Measurements from ENCODE around the gene NTNG1.
"Not testable (repeated sequence)": the region's sequence is repeated elsewhere in the genome, so short reads cannot be mapped to it uniquely, and the experiment has no call there.

NTNG1 gene

DNA sequence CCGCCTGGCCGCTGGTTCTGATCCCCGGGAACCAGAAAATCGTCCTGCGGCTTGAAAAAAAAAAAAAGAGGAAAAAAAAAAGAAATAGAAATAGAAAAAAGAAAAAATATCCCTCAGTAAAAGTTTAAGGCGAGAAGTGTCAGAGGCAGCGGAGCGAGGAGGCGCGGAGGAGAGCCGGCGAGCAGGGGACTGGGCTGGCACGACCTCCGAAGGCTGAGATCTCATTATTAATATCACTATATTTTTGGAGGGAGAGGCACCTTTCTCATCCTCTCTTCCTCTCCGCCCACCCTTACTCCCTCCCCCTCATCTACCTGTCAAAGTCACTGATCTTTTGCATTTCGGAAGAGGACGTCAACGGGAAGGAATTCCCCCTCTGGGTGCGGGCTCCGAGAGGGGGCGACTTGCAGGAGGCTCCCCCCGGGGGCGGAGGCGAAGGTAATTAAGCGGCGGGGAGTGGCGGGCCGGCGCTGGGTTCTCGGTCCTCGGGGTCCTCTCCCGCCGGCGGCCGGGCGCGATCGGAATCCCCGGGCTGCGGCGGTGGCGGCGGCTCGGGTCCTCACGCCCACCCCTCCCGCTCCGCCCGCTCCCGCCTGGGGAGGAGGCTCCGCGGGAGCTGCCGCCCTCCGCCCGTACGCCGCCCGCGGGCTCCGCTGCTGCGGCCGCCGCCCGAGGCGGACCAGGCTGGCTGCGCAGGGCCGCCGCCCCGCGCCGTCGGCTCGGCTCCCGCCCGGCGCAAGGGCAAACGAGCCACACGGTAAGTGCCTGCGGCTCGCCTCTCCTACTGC lies at the start of gene NTNG1:
Gene NTNG1, plus strand, starts transcription at position 337 of the 788 bp plus-strand sequence.
- Histone ChIP-seq H3K9ac (no peak within 1 kb of the TSS), H2AFZ (ENCODE audit: low read depth) (peak within 1 kb of the TSS; percentile 66; the same call in 1 of the 2 replicates), H3K36me3 (ENCODE audit: insufficient read depth) (no peaks in the 10 kb centered on the region), H3K27me3 (ENCODE audit: insufficient read depth, low read depth) (no peaks in the 10 kb centered on the region), H3K79me2 (ENCODE audit: insufficient read depth, low read depth) (no peaks in the 10 kb centered on the region), H3K27ac (no peak within 1 kb of the TSS), H3K4me1 (ENCODE audit: low read depth, poor library complexity, severe bottlenecking) (no peaks in the 10 kb centered on the region), H4K20me1 (ENCODE audit: insufficient read depth) (no peaks in the 10 kb centered on the region), H3K4me3 (IDR thresholded peaks at IDR 0.05; ENCODE audit: insufficient read depth, low read depth, low read length) (no peak within 1 kb of the TSS), H3K4me2 (peak within 1 kb of the TSS; percentile 57)
- TF ChIP-seq, protein P1, sequence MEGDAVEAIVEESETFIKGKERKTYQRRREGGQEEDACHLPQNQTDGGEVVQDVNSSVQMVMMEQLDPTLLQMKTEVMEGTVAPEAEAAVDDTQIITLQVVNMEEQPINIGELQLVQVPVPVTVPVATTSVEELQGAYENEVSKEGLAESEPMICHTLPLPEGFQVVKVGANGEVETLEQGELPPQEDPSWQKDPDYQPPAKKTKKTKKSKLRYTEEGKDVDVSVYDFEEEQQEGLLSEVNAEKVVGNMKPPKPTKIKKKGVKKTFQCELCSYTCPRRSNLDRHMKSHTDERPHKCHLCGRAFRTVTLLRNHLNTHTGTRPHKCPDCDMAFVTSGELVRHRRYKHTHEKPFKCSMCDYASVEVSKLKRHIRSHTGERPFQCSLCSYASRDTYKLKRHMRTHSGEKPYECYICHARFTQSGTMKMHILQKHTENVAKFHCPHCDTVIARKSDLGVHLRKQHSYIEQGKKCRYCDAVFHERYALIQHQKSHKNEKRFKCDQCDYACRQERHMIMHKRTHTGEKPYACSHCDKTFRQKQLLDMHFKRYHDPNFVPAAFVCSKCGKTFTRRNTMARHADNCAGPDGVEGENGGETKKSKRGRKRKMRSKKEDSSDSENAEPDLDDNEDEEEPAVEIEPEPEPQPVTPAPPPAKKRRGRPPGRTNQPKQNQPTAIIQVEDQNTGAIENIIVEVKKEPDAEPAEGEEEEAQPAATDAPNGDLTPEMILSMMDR (conservative IDR thresholded peaks at IDR 0.05; ENCODE audit: low read depth, low read length) = no peak

DNA sequence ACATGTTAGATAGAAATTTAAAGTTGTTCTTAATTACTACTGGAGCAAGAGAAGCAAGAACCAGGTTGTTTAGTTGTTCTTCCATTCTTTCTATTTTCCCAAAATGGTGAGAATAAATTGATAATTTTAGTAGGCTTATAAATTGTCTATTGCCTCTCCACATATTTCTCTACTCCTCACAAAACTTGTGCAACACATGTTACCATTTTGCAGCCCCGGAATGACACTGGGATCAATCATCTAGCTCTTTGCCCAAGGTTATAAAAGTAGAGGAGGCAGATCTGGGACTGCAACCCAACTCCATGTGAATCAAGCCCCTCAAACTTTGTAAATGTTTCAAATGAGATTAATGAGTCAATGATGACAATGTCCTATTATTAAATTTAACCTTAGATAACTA lies 49.4 kb upstream of the NTNG1 start:
- H3K36me3 ChIP-seq (ENCODE audit: insufficient read depth) = no peaks in the 10 kb centered on the region
- H3K4me2 ChIP-seq = no peak overlapping the region
- no peaks in the 10 kb centered on the region for H3K4me1 ChIP-seq (ENCODE audit: low read depth, poor library complexity, severe bottlenecking)
- TF ChIP-seq, protein P1 (conservative IDR thresholded peaks at IDR 0.05; ENCODE audit: low read depth, low read length) = no peak
- H4K20me1 ChIP-seq (ENCODE audit: insufficient read depth) = no peaks in the 10 kb centered on the region
- no peak overlapping the region for H3K4me3 ChIP-seq (IDR thresholded peaks at IDR 0.05; ENCODE audit: insufficient read depth, low read depth, low read length)
- H3K79me2 ChIP-seq (ENCODE audit: insufficient read depth, low read depth) = no peaks in the 10 kb centered on the region
- H3K27ac ChIP-seq = no peak overlapping the region
- H2AFZ ChIP-seq (ENCODE audit: low read depth) = no peak overlapping the region
- H3K27me3 ChIP-seq (ENCODE audit: insufficient read depth, low read depth) = no peaks in the 10 kb centered on the region
- no peak overlapping the region for H3K9ac ChIP-seq

DNA sequence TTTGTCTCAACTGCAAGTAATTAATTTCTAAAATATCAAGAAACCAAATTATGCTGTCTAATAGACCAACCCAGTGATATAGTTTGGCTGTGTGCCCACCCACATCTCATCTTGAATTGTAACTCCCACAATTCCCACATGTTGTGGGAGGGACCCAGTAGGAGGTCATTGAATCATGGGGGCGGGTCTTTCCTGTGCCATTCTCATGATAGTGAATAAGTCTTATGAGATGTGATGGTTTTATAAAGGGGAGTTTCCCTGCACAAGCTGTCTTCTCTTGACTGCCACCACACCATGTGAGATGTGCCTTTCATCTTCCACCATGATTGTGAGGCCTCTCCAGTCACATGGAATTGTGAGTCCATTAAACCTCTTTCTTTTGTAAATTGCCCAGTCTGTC lies 47.4 kb upstream of the NTNG1 start:
- H3K79me2 ChIP-seq (ENCODE audit: insufficient read depth, low read depth); H3K4me3 ChIP-seq (IDR thresholded peaks at IDR 0.05; ENCODE audit: insufficient read depth, low read depth, low read length); H3K27ac ChIP-seq; H4K20me1 ChIP-seq (ENCODE audit: insufficient read depth); H3K9ac ChIP-seq; H3K4me2 ChIP-seq; H2AFZ ChIP-seq (ENCODE audit: low read depth); H3K36me3 ChIP-seq (ENCODE audit: insufficient read depth); H3K4me1 ChIP-seq (ENCODE audit: low read depth, poor library complexity, severe bottlenecking); H3K27me3 ChIP-seq (ENCODE audit: insufficient read depth, low read depth): not testable (repeated sequence)

DNA sequence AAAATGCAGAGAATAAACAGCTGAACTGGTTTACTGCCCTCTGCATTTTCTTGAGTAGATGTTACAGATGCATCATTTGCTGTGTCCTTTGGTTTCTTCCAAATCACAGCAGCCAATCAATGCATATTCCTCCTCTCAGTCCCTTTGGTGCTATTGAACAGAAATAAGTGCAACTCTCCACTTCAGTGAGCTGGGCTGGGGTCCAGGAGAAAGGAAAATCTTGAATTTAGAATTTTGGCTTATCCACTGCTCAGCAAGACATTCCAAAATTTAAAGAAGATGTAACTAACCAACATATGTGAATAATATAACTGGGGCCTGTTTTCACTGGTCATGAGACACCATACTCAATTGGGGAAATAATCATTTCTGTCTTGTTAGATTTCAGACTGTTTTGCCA lies 45.2 kb upstream of the NTNG1 start:
- H3K4me3 ChIP-seq (IDR thresholded peaks at IDR 0.05; ENCODE audit: insufficient read depth, low read depth, low read length) = no peak overlapping the region
- no peaks in the 10 kb centered on the region for H3K4me1 ChIP-seq (ENCODE audit: low read depth, poor library complexity, severe bottlenecking)
- H3K27ac ChIP-seq = no peak overlapping the region
- no peak overlapping the region for H3K9ac ChIP-seq
- no peaks in the 10 kb centered on the region for H3K36me3 ChIP-seq (ENCODE audit: insufficient read depth)
- no peaks in the 10 kb centered on the region for H4K20me1 ChIP-seq (ENCODE audit: insufficient read depth)
- no peaks in the 10 kb centered on the region for H3K79me2 ChIP-seq (ENCODE audit: insufficient read depth, low read depth)
- no peak overlapping the region for H3K4me2 ChIP-seq
- TF ChIP-seq, protein P1 (conservative IDR thresholded peaks at IDR 0.05; ENCODE audit: low read depth, low read length) = no peak
- H3K27me3 ChIP-seq (ENCODE audit: insufficient read depth, low read depth) = no peaks in the 10 kb centered on the region
- no peak overlapping the region for H2AFZ ChIP-seq (ENCODE audit: low read depth)

DNA sequence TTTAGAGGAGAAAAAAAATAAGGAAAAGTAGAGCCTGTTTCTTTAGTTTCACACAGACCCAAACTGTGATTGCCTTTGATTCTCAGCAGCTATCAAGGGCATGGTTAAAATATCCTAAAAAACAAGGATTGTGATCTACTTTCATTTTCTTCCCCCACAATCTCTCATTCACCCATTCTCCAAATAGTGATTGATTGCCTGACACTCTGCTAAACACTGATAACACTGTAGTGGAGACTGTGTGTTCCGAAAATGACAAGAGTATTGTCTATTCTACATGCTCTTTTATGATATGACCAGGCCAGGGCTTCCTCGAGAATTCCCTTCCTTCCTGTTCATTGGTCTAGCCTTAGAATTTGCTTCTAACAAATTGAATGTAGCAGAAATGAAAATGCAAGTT lies 44.1 kb upstream of the NTNG1 start:
- no peaks in the 10 kb centered on the region for H4K20me1 ChIP-seq (ENCODE audit: insufficient read depth)
- no peak overlapping the region for H3K27ac ChIP-seq
- no peak overlapping the region for H2AFZ ChIP-seq (ENCODE audit: low read depth)
- H3K79me2 ChIP-seq (ENCODE audit: insufficient read depth, low read depth) = no peaks in the 10 kb centered on the region
- no peaks in the 10 kb centered on the region for H3K4me1 ChIP-seq (ENCODE audit: low read depth, poor library complexity, severe bottlenecking)
- H3K4me2 ChIP-seq = no peak overlapping the region
- no peak overlapping the region for H3K9ac ChIP-seq
- TF ChIP-seq, protein P1 (conservative IDR thresholded peaks at IDR 0.05; ENCODE audit: low read depth, low read length) = no peak
- H3K27me3 ChIP-seq (ENCODE audit: insufficient read depth, low read depth) = no peaks in the 10 kb centered on the region
- H3K4me3 ChIP-seq (IDR thresholded peaks at IDR 0.05; ENCODE audit: insufficient read depth, low read depth, low read length) = no peak overlapping the region
- H3K36me3 ChIP-seq (ENCODE audit: insufficient read depth) = no peaks in the 10 kb centered on the region
